Loucy (cell line): ENCODE measurements around the gene LIN28A.

Experiments used
- H2AFZ ChIP-seq: fragments of 200-600 bp; sonication (generic); 2 replicates; pipeline ENCODE4 v1.6.0; 2016; ENCODE audit warnings: antibody characterized with exemption, mild to moderate bottlenecking, low read length, moderate library complexity
- H3F3A ChIP-seq: fragments of 200-600 bp; 2 replicates; pipeline ENCODE4 v1.6.0; 2016; ENCODE audit warnings: antibody characterized with exemption, low read depth, mild to moderate bottlenecking
- H3K27me3 ChIP-seq: fragments of 200-600 bp; sonication (generic); 2 replicates; pipeline ENCODE4 v1.6.1; 2014; ENCODE audit warnings: low read length, mild to moderate bottlenecking; ENCODE audit not compliant: insufficient read depth, poor library complexity, severe bottlenecking
- H3K36me3 ChIP-seq: fragments of 200-600 bp; sonication (generic); 2 replicates; pipeline ENCODE4 v1.6.1; 2016; ENCODE audit warnings: low read length; ENCODE audit not compliant: insufficient read depth
- H3K4me1 ChIP-seq: fragments of 200-600 bp; sonication (generic); 2 replicates; pipeline ENCODE4 v1.5.1; 2014; ENCODE audit warnings: low read length, mild to moderate bottlenecking; ENCODE audit not compliant: insufficient read depth, poor library complexity, severe bottlenecking
- H3K4me2 ChIP-seq: fragments of 200-600 bp; sonication (generic); 2 replicates; pipeline ENCODE4 v1.6.0; 2014; ENCODE audit warnings: antibody characterized with exemption, low read length, low read depth, mild to moderate bottlenecking; ENCODE audit not compliant: poor library complexity, severe bottlenecking
- H3K4me3 ChIP-seq: fragments of 200-600 bp; sonication (generic); 2 replicates; pipeline ENCODE4 v1.5.1; 2014; ENCODE audit warnings: low read length, mild to moderate bottlenecking, mixed read lengths; ENCODE audit not compliant: poor library complexity, severe bottlenecking
- H3K79me2 ChIP-seq: fragments of 200-600 bp; sonication (generic); 2 replicates; pipeline ENCODE4 v1.6.1; 2014; ENCODE audit warnings: low read length; ENCODE audit not compliant: insufficient read depth
- H3K9ac ChIP-seq: fragments of 200-600 bp; sonication (generic); 2 replicates; pipeline ENCODE4 v1.6.0; 2014; ENCODE audit warnings: mild to moderate bottlenecking, low read depth, low read length, moderate library complexity; ENCODE audit not compliant: poor library complexity, severe bottlenecking
- H3K9me2 ChIP-seq: fragments of 200-600 bp; sonication (generic); replicated peaks from 2 replicates; pipeline ENCODE4 v1.6.1; 2016; ENCODE audit warnings: low read depth, low read length, mixed read lengths
- H3K9me3 ChIP-seq: fragments of 200-600 bp; sonication (generic); 2 replicates; pipeline ENCODE4 v1.6.1; 2014; ENCODE audit warnings: mild to moderate bottlenecking, antibody characterized with exemption, low read length, low read depth; ENCODE audit not compliant: insufficient read depth
- H4K20me1 ChIP-seq: fragments of 200-600 bp; sonication (generic); 2 replicates; pipeline ENCODE4 v1.6.0; 2014; ENCODE audit warnings: antibody characterized with exemption, low read length, mild to moderate bottlenecking; ENCODE audit not compliant: insufficient read depth, poor library complexity, severe bottlenecking
- EZH2phosphoT487 ChIP-seq: fragments of 200-600 bp; IDR thresholded peaks from 2 replicates; pipeline ENCODE4 v1.6.1; 2018; ENCODE audit warnings: antibody characterized with exemption, mild to moderate bottlenecking, moderate library complexity, borderline replicate concordance
- TF ChIP-seq, protein P1 (sequence below): fragments of 200-600 bp; sonication (generic); conservative IDR thresholded peaks from 2 replicates; pipeline ENCODE4 v1.5.1; 2014; ENCODE audit warnings: mild to moderate bottlenecking, antibody characterized with exemption, low read length

LIN28A gene

DNA sequence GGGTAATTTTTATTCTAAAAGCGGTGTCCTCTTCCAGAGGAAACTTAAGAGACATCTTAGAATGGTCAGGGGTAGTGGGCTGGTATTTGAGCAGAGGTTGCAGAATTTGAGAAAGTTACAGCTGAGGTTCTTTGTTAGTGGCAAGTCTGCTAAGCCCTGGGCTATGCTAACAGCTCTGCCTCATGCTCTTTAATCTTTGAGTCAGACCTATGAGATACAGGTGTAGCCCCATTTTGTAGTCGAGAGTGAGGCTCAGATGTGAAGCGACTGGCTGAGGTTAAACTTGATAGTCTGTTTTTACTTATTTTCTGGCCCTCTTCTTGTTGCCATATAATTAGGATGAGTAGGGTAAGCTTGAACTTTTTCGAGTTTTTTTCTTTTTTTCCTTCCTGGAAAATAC lies 66.3 kb downstream of the LIN28A start:
- peaks cover 18% of the 10 kb centered on the region for H3K4me1 ChIP-seq
- peaks cover 33% of the 10 kb centered on the region for H4K20me1 ChIP-seq
- no peaks in the 10 kb centered on the region for H3K9me3 ChIP-seq
- H3K9me2 ChIP-seq = no peaks in the 10 kb centered on the region
- peaks cover 4% of the 10 kb centered on the region for H3K27me3 ChIP-seq
- no peak overlapping the region for H3K4me3 ChIP-seq
- H2AFZ ChIP-seq = no peak overlapping the region
- H3K36me3 ChIP-seq = peaks cover 40% of the 10 kb centered on the region
- peaks cover 23% of the 10 kb centered on the region for H3F3A ChIP-seq
- TF ChIP-seq, protein P1, sequence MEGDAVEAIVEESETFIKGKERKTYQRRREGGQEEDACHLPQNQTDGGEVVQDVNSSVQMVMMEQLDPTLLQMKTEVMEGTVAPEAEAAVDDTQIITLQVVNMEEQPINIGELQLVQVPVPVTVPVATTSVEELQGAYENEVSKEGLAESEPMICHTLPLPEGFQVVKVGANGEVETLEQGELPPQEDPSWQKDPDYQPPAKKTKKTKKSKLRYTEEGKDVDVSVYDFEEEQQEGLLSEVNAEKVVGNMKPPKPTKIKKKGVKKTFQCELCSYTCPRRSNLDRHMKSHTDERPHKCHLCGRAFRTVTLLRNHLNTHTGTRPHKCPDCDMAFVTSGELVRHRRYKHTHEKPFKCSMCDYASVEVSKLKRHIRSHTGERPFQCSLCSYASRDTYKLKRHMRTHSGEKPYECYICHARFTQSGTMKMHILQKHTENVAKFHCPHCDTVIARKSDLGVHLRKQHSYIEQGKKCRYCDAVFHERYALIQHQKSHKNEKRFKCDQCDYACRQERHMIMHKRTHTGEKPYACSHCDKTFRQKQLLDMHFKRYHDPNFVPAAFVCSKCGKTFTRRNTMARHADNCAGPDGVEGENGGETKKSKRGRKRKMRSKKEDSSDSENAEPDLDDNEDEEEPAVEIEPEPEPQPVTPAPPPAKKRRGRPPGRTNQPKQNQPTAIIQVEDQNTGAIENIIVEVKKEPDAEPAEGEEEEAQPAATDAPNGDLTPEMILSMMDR = no peak
- no peak for TF ChIP-seq EZH2phosphoT487
- H3K4me2 ChIP-seq = peak overlapping the region; percentile 23
- no peak overlapping the region for H3K9ac ChIP-seq
- peaks cover 36% of the 10 kb centered on the region for H3K79me2 ChIP-seq

DNA sequence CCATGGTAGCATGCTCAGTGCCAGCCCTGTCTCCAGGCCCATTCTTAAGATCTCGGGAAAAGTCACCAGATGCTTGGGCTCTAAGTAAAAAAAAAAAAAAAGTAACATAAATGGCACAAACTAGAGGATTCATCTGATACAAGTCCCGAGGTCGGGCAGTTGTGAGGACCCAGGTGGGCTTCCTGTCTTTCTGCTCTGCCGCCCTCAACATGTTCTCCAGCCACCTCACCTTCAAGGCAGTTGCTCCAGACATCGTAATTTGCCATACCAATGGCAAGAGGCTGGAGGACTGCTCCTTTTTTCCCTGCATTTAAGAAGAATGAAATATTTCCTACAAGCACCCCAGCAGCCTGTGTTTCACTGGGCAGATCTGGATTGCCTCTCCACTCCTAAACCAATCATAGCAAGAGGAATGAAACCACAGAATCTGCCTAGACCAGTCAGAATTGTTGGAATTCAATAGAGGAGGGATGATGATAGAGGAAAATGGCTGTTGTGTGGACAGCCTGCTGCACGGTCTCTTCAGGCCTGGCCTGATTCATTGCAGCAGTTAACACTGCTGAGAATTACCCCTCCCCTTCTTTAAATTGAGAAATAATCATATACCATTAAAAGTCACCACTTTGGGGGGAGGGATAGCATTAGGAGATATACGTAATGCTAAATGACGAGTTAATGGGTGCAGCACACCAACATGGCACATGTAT lies 67.0 kb downstream of the LIN28A start:
- no peaks in the 10 kb centered on the region for H3K9me2 ChIP-seq
- H3K4me2 ChIP-seq = no peak overlapping the region
- TF ChIP-seq EZH2phosphoT487 = no peak
- TF ChIP-seq, protein P1 = no peak

DNA sequence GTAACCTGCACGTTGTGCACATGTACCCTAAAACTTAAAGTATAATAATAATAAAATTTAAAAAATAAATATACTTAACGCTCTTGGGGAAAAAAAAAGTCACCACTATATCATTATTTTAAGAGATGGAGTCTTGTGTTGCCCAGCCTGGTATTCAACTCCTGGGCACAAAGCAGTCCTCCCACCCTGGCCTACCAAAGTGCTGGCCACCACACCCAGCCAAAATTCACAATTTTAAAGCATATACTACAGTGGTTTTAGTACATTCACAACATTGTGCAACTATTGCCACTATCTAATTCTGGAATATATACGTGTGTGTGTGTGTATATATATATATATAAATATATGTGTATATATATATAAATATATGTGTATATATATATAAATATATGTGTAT lies 67.5 kb downstream of the LIN28A start:
- TF ChIP-seq EZH2phosphoT487 = no peak
- TF ChIP-seq, protein P1 = no peak
- H3K9me3 ChIP-seq = no peaks in the 10 kb centered on the region
- H3K9ac ChIP-seq = no peak overlapping the region
- peaks cover 33% of the 10 kb centered on the region for H3K79me2 ChIP-seq
- H4K20me1 ChIP-seq = peaks cover 32% of the 10 kb centered on the region
- no peaks in the 10 kb centered on the region for H3K9me2 ChIP-seq
- H3F3A ChIP-seq = peaks cover 23% of the 10 kb centered on the region
- no peak overlapping the region for H2AFZ ChIP-seq
- no peak overlapping the region for H3K4me2 ChIP-seq
- no peak overlapping the region for H3K4me3 ChIP-seq
- peaks cover 39% of the 10 kb centered on the region for H3K36me3 ChIP-seq
- H3K27me3 ChIP-seq = no peaks in the 10 kb centered on the region
- H3K4me1 ChIP-seq = peaks cover 18% of the 10 kb centered on the region

More for the DNA sequence above, 67.0 kb downstream of the LIN28A start:
- Histone ChIP-seq H3K4me3 (no peak overlapping the region), H3F3A (peaks cover 23% of the 10 kb centered on the region), H3K9ac (no peak overlapping the region), H2AFZ (no peak overlapping the region), H3K4me1 (peaks cover 18% of the 10 kb centered on the region), H3K36me3 (peaks cover 40% of the 10 kb centered on the region), H3K79me2 (peaks cover 36% of the 10 kb centered on the region), H3K27me3 (peaks cover under 1% of the 10 kb centered on the region), H3K9me3 (no peaks in the 10 kb centered on the region), H4K20me1 (peaks cover 33% of the 10 kb centered on the region)
